ENCODE results near the gene GSTM3.

The GSTM3 gene

DNA sequence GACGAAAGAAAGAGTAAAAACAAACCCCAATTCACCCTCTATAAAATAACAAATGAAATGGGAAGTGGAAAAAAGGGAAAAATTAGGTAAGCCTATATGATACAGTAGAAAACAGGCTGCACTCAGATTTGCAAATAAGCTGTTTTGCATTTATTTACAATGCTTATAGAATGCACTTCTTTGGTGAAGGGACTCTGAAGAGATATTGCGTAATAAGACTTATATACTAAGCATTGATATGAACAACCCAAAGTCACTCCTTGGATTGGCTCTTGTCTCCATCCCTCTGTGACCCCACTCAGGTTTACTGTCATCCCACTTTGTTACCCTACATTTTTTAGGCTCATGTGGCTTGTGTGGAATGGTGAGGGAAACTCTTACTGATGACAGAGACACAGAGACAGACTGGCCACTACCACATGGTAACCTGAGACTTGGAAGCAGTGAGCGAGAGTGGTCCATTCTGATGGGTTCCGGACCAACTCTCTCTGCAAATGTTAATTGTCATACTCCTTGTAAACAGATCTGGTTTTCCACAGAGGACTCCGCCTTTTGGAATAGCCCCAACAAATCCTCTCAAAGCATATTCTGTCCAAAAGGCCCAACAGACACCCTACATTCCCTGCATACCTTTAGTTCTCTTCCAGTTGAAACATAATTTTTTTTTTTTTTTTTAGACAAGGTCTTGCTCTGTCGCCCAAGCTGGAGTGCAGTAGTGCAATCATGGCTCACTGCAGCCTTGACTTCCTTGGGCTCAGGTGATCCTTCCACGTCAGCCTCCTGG, 17.7 kb downstream of the GSTM3 start:
- Histone ChIP-seq H3K4me3 (ENCODE audit: low read depth, low read length) (no peak overlapping the region), H3K4me1 (no peaks in the 10 kb centered on the region), H3K79me2 (no peaks in the 10 kb centered on the region), H3K27me3 (ENCODE audit: control insufficient read depth, insufficient read depth, low read length) (no peaks in the 10 kb centered on the region), H3K27ac (no peak overlapping the region), H2AFZ (no peak overlapping the region), H3K4me2 (ENCODE audit: low read length) (no peak overlapping the region), H3K9ac (no peak overlapping the region), H3K36me3 (ENCODE audit: control insufficient read depth, insufficient read depth, low read length) (no peaks in the 10 kb centered on the region), H3K9me3 (ENCODE audit: control insufficient read depth, low read length) (no peaks in the 10 kb centered on the region)
- TF ChIP-seq, protein P1, sequence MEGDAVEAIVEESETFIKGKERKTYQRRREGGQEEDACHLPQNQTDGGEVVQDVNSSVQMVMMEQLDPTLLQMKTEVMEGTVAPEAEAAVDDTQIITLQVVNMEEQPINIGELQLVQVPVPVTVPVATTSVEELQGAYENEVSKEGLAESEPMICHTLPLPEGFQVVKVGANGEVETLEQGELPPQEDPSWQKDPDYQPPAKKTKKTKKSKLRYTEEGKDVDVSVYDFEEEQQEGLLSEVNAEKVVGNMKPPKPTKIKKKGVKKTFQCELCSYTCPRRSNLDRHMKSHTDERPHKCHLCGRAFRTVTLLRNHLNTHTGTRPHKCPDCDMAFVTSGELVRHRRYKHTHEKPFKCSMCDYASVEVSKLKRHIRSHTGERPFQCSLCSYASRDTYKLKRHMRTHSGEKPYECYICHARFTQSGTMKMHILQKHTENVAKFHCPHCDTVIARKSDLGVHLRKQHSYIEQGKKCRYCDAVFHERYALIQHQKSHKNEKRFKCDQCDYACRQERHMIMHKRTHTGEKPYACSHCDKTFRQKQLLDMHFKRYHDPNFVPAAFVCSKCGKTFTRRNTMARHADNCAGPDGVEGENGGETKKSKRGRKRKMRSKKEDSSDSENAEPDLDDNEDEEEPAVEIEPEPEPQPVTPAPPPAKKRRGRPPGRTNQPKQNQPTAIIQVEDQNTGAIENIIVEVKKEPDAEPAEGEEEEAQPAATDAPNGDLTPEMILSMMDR (IDR thresholded peaks at IDR 0.05): no peak

- no peaks in the 10 kb centered on the region for H3K9me3 ChIP-seq (ENCODE audit: control insufficient read depth, low read length)
- TF ChIP-seq, protein P1 (IDR thresholded peaks at IDR 0.05): no peak
- H3K27ac ChIP-seq: no peak overlapping the region
- no peak overlapping the region for H3K4me2 ChIP-seq (ENCODE audit: low read length)
- no peaks in the 10 kb centered on the region for H3K79me2 ChIP-seq
- no peaks in the 10 kb centered on the region for H3K36me3 ChIP-seq (ENCODE audit: control insufficient read depth, insufficient read depth, low read length)
- no peak overlapping the region for H3K9ac ChIP-seq
- H3K27me3 ChIP-seq (ENCODE audit: control insufficient read depth, insufficient read depth, low read length): no peaks in the 10 kb centered on the region
- H3K4me1 ChIP-seq: no peaks in the 10 kb centered on the region
- H3K4me3 ChIP-seq (ENCODE audit: low read depth, low read length): no peak overlapping the region
- H2AFZ ChIP-seq: no peak overlapping the region
These were observed 18.9 kb downstream of the GSTM3 start for GRCh38 chr1:109721971-109722370.

GRCh38 chr1:109721042-109721441, 19.8 kb downstream of the GSTM3 start:
- Histone ChIP-seq H3K27me3 (ENCODE audit: control insufficient read depth, insufficient read depth, low read length) (no peaks in the 10 kb centered on the region), H3K4me3 (ENCODE audit: low read depth, low read length) (no peak overlapping the region), H3K36me3 (ENCODE audit: control insufficient read depth, insufficient read depth, low read length) (no peaks in the 10 kb centered on the region), H3K27ac (no peak overlapping the region), H2AFZ (no peak overlapping the region), H3K4me2 (ENCODE audit: low read length) (no peak overlapping the region), H3K9ac (no peak overlapping the region), H3K9me3 (ENCODE audit: control insufficient read depth, low read length) (no peaks in the 10 kb centered on the region), H3K4me1 (no peaks in the 10 kb centered on the region), H3K79me2 (no peaks in the 10 kb centered on the region)
- TF ChIP-seq, protein P1 (IDR thresholded peaks at IDR 0.05): no peak

DNA sequence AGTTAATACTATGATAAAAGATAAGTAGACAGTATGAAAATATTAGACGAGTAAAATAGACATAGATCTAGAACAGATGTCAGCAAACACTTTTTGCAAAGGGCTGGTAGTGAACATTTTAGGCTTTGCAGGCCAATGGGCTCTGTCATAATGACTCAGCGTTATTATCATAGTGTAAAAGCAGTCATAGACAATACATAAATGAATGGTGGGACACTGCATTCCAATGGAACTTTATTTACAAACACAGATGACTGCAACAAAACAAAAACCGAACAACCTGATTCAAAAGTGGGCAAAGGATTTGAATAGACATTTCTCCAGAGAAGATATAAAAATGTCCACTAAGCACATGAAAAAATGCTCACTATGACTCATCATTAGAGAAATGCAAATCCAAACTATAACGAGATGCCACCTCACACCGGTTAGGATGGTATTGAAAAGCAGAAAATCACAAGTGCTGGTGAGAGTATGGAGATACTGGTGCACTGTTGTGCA, 21.5 kb downstream of the GSTM3 start:
- H3K79me2 ChIP-seq: no peaks in the 10 kb centered on the region
- H3K27me3 ChIP-seq (ENCODE audit: control insufficient read depth, insufficient read depth, low read length): no peaks in the 10 kb centered on the region
- no peaks in the 10 kb centered on the region for H3K36me3 ChIP-seq (ENCODE audit: control insufficient read depth, insufficient read depth, low read length)
- TF ChIP-seq, protein P1 (IDR thresholded peaks at IDR 0.05): no peak
- H3K4me1 ChIP-seq: no peaks in the 10 kb centered on the region
- H3K4me3 ChIP-seq (ENCODE audit: low read depth, low read length): no peak overlapping the region
- no peak overlapping the region for H3K27ac ChIP-seq
- H3K4me2 ChIP-seq (ENCODE audit: low read length): no peak overlapping the region
- H2AFZ ChIP-seq: no peak overlapping the region
- no peaks in the 10 kb centered on the region for H3K9me3 ChIP-seq (ENCODE audit: control insufficient read depth, low read length)
- no peak overlapping the region for H3K9ac ChIP-seq

DNA sequence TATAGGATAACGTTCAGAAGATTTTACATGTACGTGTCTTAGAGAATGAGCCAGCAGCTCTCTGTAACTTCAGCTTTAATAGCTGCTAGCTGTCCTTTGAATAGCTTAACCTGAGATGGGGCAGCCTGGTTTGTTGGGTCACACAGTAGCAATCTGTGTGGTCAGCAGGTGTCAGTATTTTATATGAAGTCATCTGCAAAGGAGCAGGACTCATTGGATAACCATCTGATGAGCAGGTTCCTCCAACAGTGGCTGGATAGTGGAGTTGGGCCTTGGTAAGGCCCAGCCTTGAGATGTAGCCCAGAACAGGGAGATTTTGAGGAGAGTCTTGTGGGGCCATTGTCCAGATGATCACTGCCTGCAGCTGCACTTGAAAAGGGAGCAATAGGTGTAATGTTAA, 22.3 kb downstream of the GSTM3 start:
- no peak overlapping the region for H3K4me3 ChIP-seq (ENCODE audit: low read depth, low read length)

More for the DNA sequence above, 22.3 kb downstream of the GSTM3 start:
- no peaks in the 10 kb centered on the region for H3K36me3 ChIP-seq (ENCODE audit: control insufficient read depth, insufficient read depth, low read length)
- H3K9ac ChIP-seq: no peak overlapping the region
- H3K79me2 ChIP-seq: no peaks in the 10 kb centered on the region
- H3K4me2 ChIP-seq (ENCODE audit: low read length): no peak overlapping the region
- TF ChIP-seq, protein P1 (IDR thresholded peaks at IDR 0.05): peak; percentile 10
- H3K9me3 ChIP-seq (ENCODE audit: control insufficient read depth, low read length): no peaks in the 10 kb centered on the region
- H2AFZ ChIP-seq: no peak overlapping the region
- no peak overlapping the region for H3K27ac ChIP-seq
- H3K4me1 ChIP-seq: no peaks in the 10 kb centered on the region
- no peaks in the 10 kb centered on the region for H3K27me3 ChIP-seq (ENCODE audit: control insufficient read depth, insufficient read depth, low read length)

Measured in parathyroid adenoma (tissue), 2 donors.